GM12878 (cell line): ENCODE results near the gene PEMT. TPM values are rescaled to one million over a fixed set of nuclear protein-coding genes. Genes with fewer than 3 reads are reported as not detected.

Experiments
- ATAC-seq: fragments of 200-7000 bp; cut with Tn5 transposase; 3 replicates; pipeline ENCODE4 v1.9.1; 2020; ENCODE audit warnings: mild to moderate bottlenecking, moderate library complexity
- BruUV-seq: library from RNA; stranded (reverse); fragments of 400-500 nt; replicated peaks from 2 replicates; lab custom pipeline; 2021; lab: Mats Ljungman, UMichigan
- CTCF ChIA-PET: fragments of 300-600 bp; sonication (Branson Sonifier 250); formaldehyde crosslinking; extraction: SDS; loops from one replicate; lab custom pipeline; 2021; ENCODE audit warnings: inconsistent platforms; lab: Yijun Ruan, JAX
- POLR2A ChIA-PET: fragments of 350-600 bp; formaldehyde crosslinking; extraction: SDS; loops from one replicate; lab custom pipeline; 2021; ENCODE audit warnings: inconsistent platforms; lab: Charles Lee
- RAD21 ChIA-PET: fragments of 300-600 bp; sonication (Branson Sonifier 250); formaldehyde crosslinking; loops from one replicate; lab custom pipeline; 2023; ENCODE audit warnings: antibody characterized with exemption; ENCODE audit not compliant: unreplicated experiment; lab: Charles Lee
- SMC1A ChIA-PET: fragments of 300-600 bp; sonication (Branson Sonifier 250); formaldehyde crosslinking; loops from one replicate; lab custom pipeline; 2023; ENCODE audit not compliant: unreplicated experiment, uncharacterized antibody; lab: Charles Lee
- DNase-seq: peaks from one replicate; pipeline ENCODE4 v3.0.0-alpha.2; 2011; ENCODE audit warnings: low read depth, low spot score
- FAIRE-seq: peaks from 3 replicates; lab custom pipeline; 2011; peaks lifted over from hg19 to GRCh38; lab: Jason Lieb, UNC
- H2AFZ ChIP-seq: 2 replicates; pipeline ENCODE4 v1.6.0; 2011; ENCODE audit warnings: low read depth, low read length, control low read depth; ENCODE audit not compliant: control insufficient read depth
- H3K27ac ChIP-seq: 2 replicates; pipeline ENCODE4 v1.5.1; 2011; ENCODE audit warnings: control low read depth; ENCODE audit not compliant: control insufficient read depth, insufficient read depth
- H3K27me3 ChIP-seq, 2 experiments: replicated peaks in 1 of 2; 2 replicates each; pipeline versions ENCODE4 v1.6.0 to v1.6.1; 2011; ENCODE audit warnings: low read length in 1 of 2; ENCODE audit not compliant: control insufficient read depth in 2 of 2, insufficient read depth in 2 of 2
- H3K36me3 ChIP-seq, 2 experiments: 2 replicates each; pipeline ENCODE4 v1.5.1; 2011; ENCODE audit warnings: low read length in 1 of 2; ENCODE audit not compliant: control insufficient read depth in 2 of 2, insufficient read depth in 2 of 2
- H3K4me1 ChIP-seq: 2 replicates; pipeline ENCODE4 v1.6.1; 2011; ENCODE audit warnings: mild to moderate bottlenecking, low read length, moderate library complexity, mixed read lengths; ENCODE audit not compliant: control insufficient read depth, insufficient read depth
- H3K4me2 ChIP-seq: 2 replicates; pipeline ENCODE4 v1.6.0; 2011; ENCODE audit warnings: control low read depth; ENCODE audit not compliant: control insufficient read depth, insufficient read depth
- H3K4me3 ChIP-seq: fragments of 200-600 bp; sonication (generic); 2 replicates; pipeline ENCODE4 v1.5.1; 2016
- H3K79me2 ChIP-seq: 2 replicates; pipeline ENCODE4 v1.6.0; 2011; ENCODE audit warnings: low read length; ENCODE audit not compliant: control insufficient read depth, insufficient read depth
- H3K9ac ChIP-seq: 2 replicates; pipeline ENCODE4 v1.8.0; 2011; ENCODE audit warnings: low read length, control low read depth, mixed read lengths; ENCODE audit not compliant: control insufficient read depth, insufficient read depth
- H3K9me3 ChIP-seq: replicated peaks from 3 replicates; pipeline ENCODE4 v1.5.1; 2011; ENCODE audit warnings: mild to moderate bottlenecking, low read length; ENCODE audit not compliant: control insufficient read depth, insufficient read depth
- H4K20me1 ChIP-seq: 2 replicates; pipeline ENCODE4 v1.6.0; 2011; ENCODE audit not compliant: control insufficient read depth, insufficient read depth
- ASH2L ChIP-seq: fragments of 300-600, 200-600 bp; sonication (generic); IDR thresholded peaks from 2 replicates; pipeline ENCODE4 v1.6.1; 2017; ENCODE audit warnings: low read depth, mild to moderate bottlenecking, borderline replicate concordance
- FOS ChIP-seq: IDR thresholded peaks from 3 replicates; pipeline ENCODE4 v1.6.1; 2011; ENCODE audit warnings: borderline replicate concordance; ENCODE audit not compliant: insufficient read length; ENCODE audit errors: extremely low read depth
- KDM1A ChIP-seq: fragments of 200-600 bp; sonication (generic); IDR thresholded peaks from 2 replicates; pipeline ENCODE4 v1.6.1; 2016; ENCODE audit warnings: borderline replicate concordance
- MEF2A ChIP-seq: IDR thresholded peaks from 2 replicates; pipeline ENCODE4 v1.6.1; 2011; ENCODE audit warnings: low read depth, mild to moderate bottlenecking, low read length, moderate library complexity; ENCODE audit not compliant: insufficient read depth
- NFXL1 ChIP-seq: fragments of 450-650 bp; IDR thresholded peaks from 2 replicates; pipeline ENCODE4 v1.6.1; 2017; ENCODE audit warnings: antibody characterized with exemption, mild to moderate bottlenecking, borderline replicate concordance
- WRNIP1 ChIP-seq: IDR thresholded peaks from 2 replicates; pipeline ENCODE4 v1.6.1; 2011; ENCODE audit warnings: low read depth, low read length, improper control_type of control experiment, borderline replicate concordance
- YBX1 ChIP-seq: fragments of 450-650 bp; IDR thresholded peaks from 2 replicates; pipeline ENCODE4 v1.6.1; 2016; ENCODE audit warnings: antibody characterized with exemption
- WGBS: methylation state at CpG from one replicate; pipeline ENCODE4 v1.1.6; 2016; ENCODE audit warnings: low lambda C conversion rate; ENCODE audit not compliant: insufficient replicate concordance, insufficient coverage; ENCODE audit errors: missing lambda C conversion rate; 5-methylcytosine and 5-hydroxymethylcytosine counted together
- in situ Hi-C: fragments of 300-500 bp; cut with MboI; formaldehyde crosslinking; loops from 9 replicates; pipeline ENCODE4 v1.14.3; 2018; ENCODE audit warnings: mixed read lengths
- intact Hi-C: fragments of 100-400 bp; cut with micrococcal nuclease; formaldehyde crosslinking; loops from one replicate; pipeline ENCODE4 v1.14.2; 2022; ENCODE audit not compliant: unreplicated experiment
- polyA plus RNA-seq, 11 experiments: library from polyadenylated mRNA; depleted of rRNA in 4 of 11; unstranded in 6 of 11; stranded (reverse) in 5 of 11; fragments of >200 nt; fragmentation: Nextera tagmentation in 4 of 11; fragmentation: Illumina TruSeq in 1 of 11; extraction: Ambion mirVana in 4 of 11; extraction: Trizol in 1 of 11; gene quantifications; 1 replicate in 1 of 11; 2 replicates in 10 of 11; pipeline versions ENCODE4 v1.2.1 to v1.2.3, GENCODE V29; 2011 to 2016; ENCODE audit warnings: inconsistent platforms in 2 of 11, missing spikeins in 2 of 11, low read depth in 1 of 11
- total RNA-seq, 4 experiments: library from RNA; depleted of rRNA in 3 of 4; stranded (reverse); fragments of >200 nt in 3 of 4; fragmentation: Illumina TruSeq in 1 of 4; extraction: Trizol in 1 of 4; gene quantifications; 2 replicates each; pipeline versions ENCODE4 v1.2.1 to v1.2.3, GENCODE V29; 2013 to 2021
- TF ChIP-seq, protein P1 (sequence below): fragments of 450-650 bp; IDR thresholded peaks from 2 replicates; pipeline ENCODE4 v1.6.1; 2017; ENCODE audit warnings: mild to moderate bottlenecking, moderate library complexity

The PEMT gene
- total and polyA plus RNA-seq, 10 of the 15 experiments (the other 5 are each of a cell fraction or from before 2014, with no cell fraction given), result 2.8 to 44.7 (median 25.4) TPM

DNA sequence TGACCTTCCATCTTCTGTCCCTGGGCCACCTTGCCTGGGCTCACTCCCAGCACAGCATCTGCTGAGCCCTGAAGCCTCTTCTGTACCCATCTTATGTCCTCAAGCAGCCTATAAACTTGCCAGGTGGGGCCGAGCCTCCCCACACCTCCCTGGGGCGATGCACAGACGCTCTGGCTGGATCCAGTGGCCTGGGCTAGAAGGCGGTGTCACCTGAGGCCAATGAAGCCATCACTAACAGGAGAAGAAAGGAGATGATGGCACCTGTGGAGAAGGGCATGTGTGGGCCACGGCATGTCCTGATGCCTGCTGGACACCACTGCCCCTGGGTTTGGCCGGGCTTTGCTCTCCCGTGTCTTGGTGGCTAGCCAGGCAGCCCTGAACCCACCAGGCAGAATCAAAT, 45.5 kb downstream of the PEMT start:
- H3K9me3 ChIP-seq, result no peaks in the 10 kb centered on the region

More for the DNA sequence above, 45.5 kb downstream of the PEMT start:
- no peak for FAIRE-seq
- RAD21 ChIA-PET, result no interaction called here
- POLR2A ChIA-PET, result no interaction called here
- BruUV-seq, result no TSS peak
- no peaks in the 10 kb centered on the region for H3K27me3 ChIP-seq
- intact Hi-C loops, result no loop called here
- 73% methylated on average over 7 of the region's 7 CpGs for WGBS
- CTCF ChIA-PET, result no interaction called here
- TF ChIP-seq WRNIP1, result no peak
- no peak for TF ChIP-seq KDM1A
- TF ChIP-seq MEF2A, result no peak
- TF ChIP-seq NFXL1, result no peak
- TF ChIP-seq YBX1, result no peak
- TF ChIP-seq, protein P1, sequence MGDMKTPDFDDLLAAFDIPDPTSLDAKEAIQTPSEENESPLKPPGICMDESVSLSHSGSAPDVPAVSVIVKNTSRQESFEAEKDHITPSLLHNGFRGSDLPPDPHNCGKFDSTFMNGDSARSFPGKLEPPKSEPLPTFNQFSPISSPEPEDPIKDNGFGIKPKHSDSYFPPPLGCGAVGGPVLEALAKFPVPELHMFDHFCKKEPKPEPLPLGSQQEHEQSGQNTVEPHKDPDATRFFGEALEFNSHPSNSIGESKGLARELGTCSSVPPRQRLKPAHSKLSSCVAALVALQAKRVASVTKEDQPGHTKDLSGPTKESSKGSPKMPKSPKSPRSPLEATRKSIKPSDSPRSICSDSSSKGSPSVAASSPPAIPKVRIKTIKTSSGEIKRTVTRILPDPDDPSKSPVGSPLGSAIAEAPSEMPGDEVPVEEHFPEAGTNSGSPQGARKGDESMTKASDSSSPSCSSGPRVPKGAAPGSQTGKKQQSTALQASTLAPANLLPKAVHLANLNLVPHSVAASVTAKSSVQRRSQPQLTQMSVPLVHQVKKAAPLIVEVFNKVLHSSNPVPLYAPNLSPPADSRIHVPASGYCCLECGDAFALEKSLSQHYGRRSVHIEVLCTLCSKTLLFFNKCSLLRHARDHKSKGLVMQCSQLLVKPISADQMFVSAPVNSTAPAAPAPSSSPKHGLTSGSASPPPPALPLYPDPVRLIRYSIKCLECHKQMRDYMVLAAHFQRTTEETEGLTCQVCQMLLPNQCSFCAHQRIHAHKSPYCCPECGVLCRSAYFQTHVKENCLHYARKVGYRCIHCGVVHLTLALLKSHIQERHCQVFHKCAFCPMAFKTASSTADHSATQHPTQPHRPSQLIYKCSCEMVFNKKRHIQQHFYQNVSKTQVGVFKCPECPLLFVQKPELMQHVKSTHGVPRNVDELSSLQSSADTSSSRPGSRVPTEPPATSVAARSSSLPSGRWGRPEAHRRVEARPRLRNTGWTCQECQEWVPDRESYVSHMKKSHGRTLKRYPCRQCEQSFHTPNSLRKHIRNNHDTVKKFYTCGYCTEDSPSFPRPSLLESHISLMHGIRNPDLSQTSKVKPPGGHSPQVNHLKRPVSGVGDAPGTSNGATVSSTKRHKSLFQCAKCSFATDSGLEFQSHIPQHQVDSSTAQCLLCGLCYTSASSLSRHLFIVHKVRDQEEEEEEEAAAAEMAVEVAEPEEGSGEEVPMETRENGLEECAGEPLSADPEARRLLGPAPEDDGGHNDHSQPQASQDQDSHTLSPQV, result no peak
- TF ChIP-seq FOS, result no peak
- no peak for TF ChIP-seq ASH2L
- ATAC-seq, result no peak
- no peak overlapping the region for H2AFZ ChIP-seq
- no peak overlapping the region for H3K9ac ChIP-seq
- H3K79me2 ChIP-seq, result no peaks in the 10 kb centered on the region
- no peak for DNase-seq
- H3K36me3 ChIP-seq, result no peaks in the 10 kb centered on the region
- H3K4me1 ChIP-seq, result no peaks in the 10 kb centered on the region
- H3K27ac ChIP-seq, result no peak overlapping the region
- no peaks in the 10 kb centered on the region for H4K20me1 ChIP-seq
- H3K4me3 ChIP-seq, result no peak overlapping the region
- SMC1A ChIA-PET, result no interaction called here
- no peak overlapping the region for H3K4me2 ChIP-seq
- in situ Hi-C loops, result no loop called here
